MM.1S (cell line): ENCODE data around the gene DHFR.

Experiments used
- CTCF ChIP-seq: fragments of 300-600 bp; sonication (generic); IDR thresholded peaks from 2 replicates; pipeline ENCODE4 v1.5.1; 2016; ENCODE audit warnings: antibody characterized with exemption, low read length, mixed read lengths
- EZH2phosphoT487 ChIP-seq: fragments of 300-600 bp; sonication (generic); IDR thresholded peaks from 2 replicates; pipeline ENCODE4 v1.6.1; 2018; ENCODE audit warnings: antibody characterized with exemption, low read length

GRCh38 chr5:80703747-80704146 is 49.0 kb upstream of the DHFR start:
- TF ChIP-seq CTCF = no peak
- no peak for TF ChIP-seq EZH2phosphoT487
